HFFc6 (cell line): Measurements from ENCODE around the gene CDK17. TPM values are rescaled to one million over a fixed set of nuclear protein-coding genes. Genes with fewer than 3 reads are reported as not detected.
"Not testable (repeated sequence)": the region's sequence is repeated elsewhere in the genome, so short reads cannot be mapped to it uniquely, and the experiment has no call there.

Source experiments
- DNase-seq: peaks from one replicate; pipeline ENCODE4 v3.0.0-alpha.2; 2018
- H3K27ac Mint-ChIP-seq: 2 replicates; pipeline ENCODE4 v1.8.0; 2020; ENCODE audit warnings: mild to moderate bottlenecking, mixed read lengths
- H3K27me3 Mint-ChIP-seq: 2 replicates; pipeline ENCODE4 v1.8.0; 2021; ENCODE audit warnings: mild to moderate bottlenecking, moderate library complexity, mixed read lengths; ENCODE audit not compliant: insufficient read depth
- H3K36me3 Mint-ChIP-seq: 2 replicates; pipeline ENCODE4 v1.8.0; 2021; ENCODE audit warnings: low read depth, mixed read lengths
- H3K4me1 Mint-ChIP-seq: 2 replicates; pipeline ENCODE4 v1.8.0; 2020; ENCODE audit warnings: low read depth, mixed read lengths
- H3K4me3 Mint-ChIP-seq: 2 replicates; pipeline ENCODE4 v1.8.0; 2020; ENCODE audit warnings: mild to moderate bottlenecking, moderate library complexity, mixed read lengths
- H3K9me3 Mint-ChIP-seq: 2 replicates; pipeline ENCODE4 v1.8.0; 2020; ENCODE audit warnings: mild to moderate bottlenecking, mixed read lengths
- CTCF ChIP-seq: fragments of 200-600 bp; sonication (generic); IDR thresholded peaks from 2 replicates; pipeline ENCODE4 v1.5.0; 2021; ENCODE audit warnings: antibody characterized with exemption, mild to moderate bottlenecking
- total RNA-seq, 6 experiments: library from RNA; stranded (reverse); fragmentation: NEBNext Ultra II Directional; extraction: Animal tissue kit (Norgen Biotek cat#: 25700); gene quantifications; 2 replicates in 1 of 6; 3 replicates in 5 of 6; pipeline ENCODE4 v1.2.3, GENCODE V29; 2021

Gene CDK17
- total RNA-seq, 6 experiments from 2014 or later, result 24.6 to 28.8 (median 26.5) TPM

- Mint-ChIP-seq H3K27me3 (no peaks in the 10 kb centered on the region), H3K4me3 (no peak overlapping the region), H3K36me3 (no peaks in the 10 kb centered on the region), H3K4me1 (peaks cover 50% of the 10 kb centered on the region), H3K9me3 (no peaks in the 10 kb centered on the region), H3K27ac (no peak overlapping the region)
- TF ChIP-seq CTCF, result no peak
- no peak for DNase-seq
Measured at GRCh38 chr12:96442906-96443305, 42.7 kb upstream of the CDK17 start.

GRCh38 chr12:96441816-96442215, 41.6 kb upstream of the CDK17 start:
- no peak for DNase-seq
- no peaks in the 10 kb centered on the region for H3K27me3 Mint-ChIP-seq
- H3K27ac Mint-ChIP-seq, result no peak overlapping the region
- TF ChIP-seq CTCF, result no peak
- H3K4me1 Mint-ChIP-seq, result peaks cover 49% of the 10 kb centered on the region
- H3K9me3 Mint-ChIP-seq, result no peaks in the 10 kb centered on the region
- no peaks in the 10 kb centered on the region for H3K36me3 Mint-ChIP-seq
- H3K4me3 Mint-ChIP-seq, result no peak overlapping the region

GRCh38 chr12:96438330-96438729, 38.1 kb upstream of the CDK17 start:
- Mint-ChIP-seq H3K36me3 (no peaks in the 10 kb centered on the region), H3K27me3 (peaks cover 1% of the 10 kb centered on the region), H3K4me1 (peaks cover 32% of the 10 kb centered on the region), H3K27ac (peak overlapping the region; percentile 55), H3K9me3 (no peaks in the 10 kb centered on the region), H3K4me3 (no peak overlapping the region)
- DNase-seq, result no peak
- no peak for TF ChIP-seq CTCF

GRCh38 chr12:96437171-96437445, 36.9 kb upstream of the CDK17 start:
- TF ChIP-seq CTCF, result no peak
- DNase-seq, result no peak
- Mint-ChIP-seq H3K27me3 (peaks cover 1% of the 10 kb centered on the region), H3K4me3 (no peak overlapping the region), H3K27ac (no peak overlapping the region), H3K36me3 (no peaks in the 10 kb centered on the region), H3K4me1 (peaks cover 32% of the 10 kb centered on the region), H3K9me3 (no peaks in the 10 kb centered on the region)

- H3K4me3 Mint-ChIP-seq, result no peak overlapping the region
- no peaks in the 10 kb centered on the region for H3K9me3 Mint-ChIP-seq
- H3K4me1 Mint-ChIP-seq, result peaks cover 32% of the 10 kb centered on the region
- H3K36me3 Mint-ChIP-seq, result no peaks in the 10 kb centered on the region
- DNase-seq, result no peak
- no peak overlapping the region for H3K27ac Mint-ChIP-seq
- peaks cover 1% of the 10 kb centered on the region for H3K27me3 Mint-ChIP-seq
- TF ChIP-seq CTCF, result no peak
Measured at GRCh38 chr12:96436366-96437170, 36.3 kb upstream of the CDK17 start.

GRCh38 chr12:96434107-96434506, 33.9 kb upstream of the CDK17 start:
- Mint-ChIP-seq H3K9me3 (no peaks in the 10 kb centered on the region), H3K27ac (peak overlapping the region; percentile 2; the same call in 1 of the 2 replicates), H3K4me1 (peaks cover 43% of the 10 kb centered on the region), H3K36me3 (no peaks in the 10 kb centered on the region), H3K4me3 (no peak overlapping the region), H3K27me3 (peaks cover 3% of the 10 kb centered on the region)
- no peak for TF ChIP-seq CTCF
- peak; percentile 39 for DNase-seq

GRCh38 chr12:96432496-96433321, 32.5 kb upstream of the CDK17 start:
- not testable (repeated sequence) for DNase-seq, H3K9me3 Mint-ChIP-seq, H3K27me3 Mint-ChIP-seq, H3K36me3 Mint-ChIP-seq, H3K27ac Mint-ChIP-seq, H3K4me3 Mint-ChIP-seq
- peaks cover 43% of the 10 kb centered on the region for H3K4me1 Mint-ChIP-seq
